ENCODE data around the gene OR2F2.
A peak's percentile ranks its signal among the peaks of the same experiment; 100 is the strongest.

Gene OR2F2

GRCh38 chr7:143914938-143915652, 19.9 kb upstream of the OR2F2 start:
- DNase-seq: no peak

- DNase-seq: no peak
Observed at GRCh38 chr7:143924851-143925250, 10.2 kb upstream of the OR2F2 start.

GRCh38 chr7:143929224-143929920, 5.7 kb upstream of the OR2F2 start:
- peak; percentile 12 for DNase-seq

GRCh38 chr7:143931739-143932138, 3.3 kb upstream of the OR2F2 start:
- no peak for DNase-seq

GRCh38 chr7:143936087-143937009, 1.3 kb downstream of the OR2F2 start:
- no peak for DNase-seq

GRCh38 chr7:143938379-143939243, 3.6 kb downstream of the OR2F2 start:
- no peak for DNase-seq

- no peak for DNase-seq
Observed at GRCh38 chr7:143945423-143945822, 10.4 kb downstream of the OR2F2 start.

- DNase-seq: no peak
Observed at GRCh38 chr7:143947111-143947510, 12.1 kb downstream of the OR2F2 start.

- no peak for DNase-seq
Observed at GRCh38 chr7:143948733-143949132, 13.7 kb downstream of the OR2F2 start.

GRCh38 chr7:143953421-143953820, 18.4 kb downstream of the OR2F2 start:
- DNase-seq: no peak

GRCh38 chr7:143954135-143954534, 19.1 kb downstream of the OR2F2 start:
- DNase-seq: no peak

GRCh38 chr7:143954544-143954943, 19.5 kb downstream of the OR2F2 start, which contains the start of gene OR2F1:
OR2F1 (plus strand) TSS chr7:143954844; CDS start chr7:143959971, 5,127 bp downstream.
- no peak for DNase-seq

GRCh38 chr7:143958781-143959180, 23.7 kb downstream of the OR2F2 start:
- no peak for DNase-seq

- DNase-seq: no peak
Observed at GRCh38 chr7:143960813-143961610, 26.0 kb downstream of the OR2F2 start.

- DNase-seq: no peak
Observed at GRCh38 chr7:143965280-143965679, 30.2 kb downstream of the OR2F2 start.

GRCh38 chr7:143967398-143967797, 32.4 kb downstream of the OR2F2 start:
- no peak for DNase-seq

GRCh38 chr7:143973870-143974416, 38.9 kb downstream of the OR2F2 start:
- DNase-seq: no peak

- no peak for DNase-seq
Observed at GRCh38 chr7:143974459-143974858, 39.4 kb downstream of the OR2F2 start.

GRCh38 chr7:143975617-143976016, 40.6 kb downstream of the OR2F2 start:
- DNase-seq: no peak

- DNase-seq: no peak
Observed at GRCh38 chr7:143978585-143978984, 43.6 kb downstream of the OR2F2 start.

- DNase-seq: no peak
Observed at GRCh38 chr7:143979359-143979758, 44.3 kb downstream of the OR2F2 start.

Data from suppressor macrophage treated with lipopolysaccharide for 4 hours (primary cell).